D341Med (cell line): ENCODE data around the gene FAM118A.
A peak's percentile ranks its signal among the peaks of the same experiment; 100 is the strongest.
"Not testable (repeated sequence)": the region's sequence is repeated elsewhere in the genome, so short reads cannot be mapped to it uniquely, and the experiment has no call there.

Experiments used
- DNase-seq: peaks from one replicate; pipeline ENCODE4 v3.0.0; 2012; ENCODE audit warnings: low spot score

FAM118A gene

GRCh38 chr22:45310331-45310976, 720 bp downstream of the FAM118A start:
- no peak for DNase-seq

- DNase-seq: no peak
These were observed 1.3 kb downstream of the FAM118A start for GRCh38 chr22:45310977-45311531.

GRCh38 chr22:45312415-45312814, 2.7 kb downstream of the FAM118A start:
- no peak for DNase-seq

- no peak for DNase-seq
These were observed 3.1 kb downstream of the FAM118A start for GRCh38 chr22:45312856-45313255.

GRCh38 chr22:45314054-45314721, 4.5 kb downstream of the FAM118A start:
- DNase-seq: no peak

- DNase-seq: no peak
These were observed 5.1 kb downstream of the FAM118A start for GRCh38 chr22:45314786-45315185.

- DNase-seq: no peak
These were observed 7.2 kb downstream of the FAM118A start for GRCh38 chr22:45316796-45317526.

- peak; percentile 80 for DNase-seq
These were observed 7.9 kb downstream of the FAM118A start for GRCh38 chr22:45317551-45318167.

- DNase-seq: no peak
These were observed 8.4 kb downstream of the FAM118A start for GRCh38 chr22:45318168-45318557.

GRCh38 chr22:45318558-45319323, 9.0 kb downstream of the FAM118A start:
- no peak for DNase-seq

GRCh38 chr22:45319324-45319685, 9.6 kb downstream of the FAM118A start:
- no peak for DNase-seq

- DNase-seq: no peak
These were observed 10.7 kb downstream of the FAM118A start for GRCh38 chr22:45320357-45320976.

GRCh38 chr22:45321827-45322226, 12.1 kb downstream of the FAM118A start:
- DNase-seq: no peak

GRCh38 chr22:45322873-45323525, 13.3 kb downstream of the FAM118A start:
- DNase-seq: no peak

GRCh38 chr22:45323695-45324094, 14.0 kb downstream of the FAM118A start:
- no peak for DNase-seq

- DNase-seq: no peak
These were observed 14.6 kb downstream of the FAM118A start for GRCh38 chr22:45324311-45324711.

- not testable (repeated sequence) for DNase-seq
These were observed 18.5 kb downstream of the FAM118A start for GRCh38 chr22:45328261-45328660.

- DNase-seq: peak; percentile 80
These were observed 19.2 kb downstream of the FAM118A start for GRCh38 chr22:45328822-45329529.

- DNase-seq: peak; percentile 85
These were observed 19.8 kb downstream of the FAM118A start for GRCh38 chr22:45329530-45329936.

GRCh38 chr22:45330548-45330947, 20.8 kb downstream of the FAM118A start:
- no peak for DNase-seq
